HCT116 (cell line): Measurements from ENCODE around the gene OASL.

Experiments used
- MAX ChIP-seq: IDR thresholded peaks from 2 replicates; pipeline ENCODE4 v1.6.1; 2012
- POLR2A ChIP-seq: IDR thresholded peaks from 2 replicates; pipeline ENCODE4 v1.7.0; 2011; ENCODE audit warnings: borderline replicate concordance; ENCODE audit not compliant: insufficient read depth, insufficient read length; ENCODE audit errors: extremely low read depth
- REST ChIP-seq: IDR thresholded peaks from 2 replicates; pipeline ENCODE4 v1.6.1; 2012; ENCODE audit warnings: low read depth
- TCF7L2 ChIP-seq: IDR thresholded peaks from 2 replicates; pipeline ENCODE4 v1.7.0; 2011; ENCODE audit warnings: borderline replicate concordance, inconsistent platforms; ENCODE audit not compliant: insufficient read depth, insufficient read length; ENCODE audit errors: extremely low read depth
- YY1 ChIP-seq: IDR thresholded peaks from 2 replicates; pipeline ENCODE4 v1.6.1; 2011; ENCODE audit warnings: low read length, low read depth, moderate library complexity, mild to moderate bottlenecking; ENCODE audit not compliant: insufficient replicate concordance; ENCODE audit errors: extremely low read depth
- ZNF274 ChIP-seq: fragments of 200-500 bp; sonication (Bioruptor generic); IDR thresholded peaks from 2 replicates; pipeline ENCODE4 v1.6.1; 2014; ENCODE audit warnings: mild to moderate bottlenecking, low read depth, low read length, inconsistent platforms
- TF ChIP-seq, protein P1 (sequence below), 3 experiments: fragments of 200-600 bp in 1 of 3; sonication (generic) in 1 of 3; IDR thresholded peaks in 2 of 3; conservative IDR thresholded peaks in 1 of 3; 2 replicates each; pipeline ENCODE4 v1.5.1; 2012 to 2017; ENCODE audit warnings: low read depth in 2 of 3, low read length in 2 of 3, antibody characterized with exemption in 1 of 3, borderline replicate concordance in 1 of 3, control low read depth in 1 of 3, mild to moderate bottlenecking in 1 of 3, mixed read lengths in 1 of 3, mixed run types in 1 of 3, moderate library complexity in 1 of 3; ENCODE audit not compliant: insufficient read depth in 1 of 3

GRCh38 chr12:121059031-121059898 lies 20.2 kb upstream of the OASL start:
- no peak for TF ChIP-seq ZNF274
- TF ChIP-seq, protein P1, sequence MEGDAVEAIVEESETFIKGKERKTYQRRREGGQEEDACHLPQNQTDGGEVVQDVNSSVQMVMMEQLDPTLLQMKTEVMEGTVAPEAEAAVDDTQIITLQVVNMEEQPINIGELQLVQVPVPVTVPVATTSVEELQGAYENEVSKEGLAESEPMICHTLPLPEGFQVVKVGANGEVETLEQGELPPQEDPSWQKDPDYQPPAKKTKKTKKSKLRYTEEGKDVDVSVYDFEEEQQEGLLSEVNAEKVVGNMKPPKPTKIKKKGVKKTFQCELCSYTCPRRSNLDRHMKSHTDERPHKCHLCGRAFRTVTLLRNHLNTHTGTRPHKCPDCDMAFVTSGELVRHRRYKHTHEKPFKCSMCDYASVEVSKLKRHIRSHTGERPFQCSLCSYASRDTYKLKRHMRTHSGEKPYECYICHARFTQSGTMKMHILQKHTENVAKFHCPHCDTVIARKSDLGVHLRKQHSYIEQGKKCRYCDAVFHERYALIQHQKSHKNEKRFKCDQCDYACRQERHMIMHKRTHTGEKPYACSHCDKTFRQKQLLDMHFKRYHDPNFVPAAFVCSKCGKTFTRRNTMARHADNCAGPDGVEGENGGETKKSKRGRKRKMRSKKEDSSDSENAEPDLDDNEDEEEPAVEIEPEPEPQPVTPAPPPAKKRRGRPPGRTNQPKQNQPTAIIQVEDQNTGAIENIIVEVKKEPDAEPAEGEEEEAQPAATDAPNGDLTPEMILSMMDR (IDR thresholded peaks at IDR 0.05 in 2 of 3, conservative IDR thresholded peaks at IDR 0.05 in 1 of 3; ENCODE audit: borderline replicate concordance in 1 of 3, insufficient read depth in 1 of 3, low read depth in 2 of 3, low read length in 2 of 3), result no peak
- no peak for TF ChIP-seq POLR2A
- TF ChIP-seq YY1, result no peak
- TF ChIP-seq MAX, result no peak
- no peak for TF ChIP-seq TCF7L2
- TF ChIP-seq REST, result no peak
